ENCODE data around the gene G2E3.
A peak's percentile ranks its signal among the peaks of the same experiment; 100 is the strongest.
"Not testable (repeated sequence)": the region's sequence is repeated elsewhere in the genome, so short reads cannot be mapped to it uniquely, and the experiment has no call there.

Gene G2E3

DNA sequence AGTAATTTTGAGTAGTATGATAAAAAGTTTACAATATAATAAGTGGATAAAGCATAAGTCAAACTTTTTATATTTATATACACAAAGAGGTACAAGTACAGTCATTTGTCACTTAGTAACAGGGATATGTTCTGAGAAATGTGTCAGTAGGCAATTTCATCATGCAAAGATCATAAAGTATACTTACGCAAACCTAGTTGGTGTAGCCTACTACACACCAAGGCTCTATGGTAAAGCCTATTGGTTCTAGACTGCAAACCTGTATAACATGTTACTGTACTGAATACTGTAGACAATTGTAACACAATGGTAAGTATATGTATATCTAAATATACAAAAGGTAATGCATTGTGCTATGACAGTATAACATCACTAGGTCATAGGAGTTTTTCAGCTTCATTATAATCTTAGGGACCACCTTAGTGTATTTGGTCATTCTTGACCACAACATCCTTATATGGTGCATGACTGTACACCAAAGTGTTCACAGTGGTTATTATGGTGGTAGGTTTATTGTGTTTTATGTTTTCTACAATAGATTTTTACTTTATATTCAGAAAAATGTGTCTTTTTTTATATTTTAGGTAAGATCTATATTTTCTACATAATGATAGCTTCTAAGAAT is 48.3 kb downstream of the G2E3 start:
- no peak for DNase-seq

DNA sequence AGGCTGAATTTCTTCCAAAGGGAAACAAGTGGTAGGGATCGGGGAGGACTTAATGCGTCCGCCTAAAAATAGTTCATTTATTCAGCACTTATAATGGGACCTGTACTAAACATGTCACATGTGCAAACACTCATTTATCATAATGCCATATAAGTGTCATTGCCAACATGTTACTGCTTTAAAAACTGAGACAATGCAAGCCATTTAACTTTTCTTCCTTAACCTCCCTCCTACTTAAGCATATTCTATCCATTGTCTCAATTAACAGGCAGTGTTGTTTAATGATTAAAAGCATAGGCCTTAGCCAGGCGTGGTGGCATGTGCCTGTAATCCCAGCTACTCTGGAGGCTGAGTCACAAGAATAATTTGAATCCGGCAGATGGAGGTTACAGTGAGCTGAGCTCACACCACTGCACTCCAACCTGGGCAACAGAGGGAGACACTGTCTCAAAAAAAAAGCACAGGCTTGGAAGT is 49.6 kb downstream of the G2E3 start:
- DNase-seq = no peak

DNA sequence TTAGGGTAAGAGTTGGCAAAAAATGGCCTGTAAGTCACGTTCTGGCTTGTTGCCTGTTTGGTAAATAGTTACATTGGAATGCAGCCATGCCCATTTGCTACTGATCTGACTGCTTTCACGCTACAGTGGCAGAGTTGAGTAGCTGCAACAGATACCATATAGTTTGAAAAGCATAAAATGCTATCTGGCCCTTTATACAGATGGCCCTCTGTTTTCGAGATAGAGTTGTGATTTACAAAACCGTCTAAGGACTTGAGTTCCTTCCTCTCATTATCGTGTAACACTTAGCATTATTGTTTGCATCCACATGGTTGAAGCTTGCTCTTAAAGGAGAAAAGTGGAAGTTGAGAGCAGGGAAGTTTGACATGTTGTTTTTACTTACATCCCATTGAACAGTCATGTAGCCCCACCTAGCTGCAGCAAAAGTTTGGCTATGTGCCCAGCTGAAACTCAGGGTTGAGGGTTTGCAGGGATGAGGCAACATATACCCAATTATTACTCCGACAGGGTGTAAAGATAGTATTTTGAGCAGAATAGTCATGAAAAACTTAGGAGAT is 51.9 kb downstream of the G2E3 start:
- DNase-seq = no peak

DNA sequence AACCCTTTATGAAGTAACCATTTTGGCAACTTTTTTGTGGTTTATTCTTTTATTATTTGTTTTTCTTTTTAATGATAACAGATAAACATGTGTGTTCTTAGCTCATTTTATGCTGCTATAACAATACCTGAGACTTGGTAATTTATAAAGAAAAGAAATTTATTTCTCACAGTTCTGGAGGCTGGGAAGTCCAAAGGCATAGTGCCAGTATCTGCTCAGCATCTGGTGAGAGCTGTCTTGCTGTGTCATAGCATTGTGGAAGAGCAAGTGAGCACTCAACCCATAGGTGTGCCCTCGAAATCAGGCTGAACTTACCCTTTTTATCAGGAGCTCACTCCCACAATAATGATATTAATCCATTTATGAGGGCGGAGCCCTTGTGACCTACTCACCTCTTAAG is 55.2 kb downstream of the G2E3 start:
- DNase-seq = no peak

DNA sequence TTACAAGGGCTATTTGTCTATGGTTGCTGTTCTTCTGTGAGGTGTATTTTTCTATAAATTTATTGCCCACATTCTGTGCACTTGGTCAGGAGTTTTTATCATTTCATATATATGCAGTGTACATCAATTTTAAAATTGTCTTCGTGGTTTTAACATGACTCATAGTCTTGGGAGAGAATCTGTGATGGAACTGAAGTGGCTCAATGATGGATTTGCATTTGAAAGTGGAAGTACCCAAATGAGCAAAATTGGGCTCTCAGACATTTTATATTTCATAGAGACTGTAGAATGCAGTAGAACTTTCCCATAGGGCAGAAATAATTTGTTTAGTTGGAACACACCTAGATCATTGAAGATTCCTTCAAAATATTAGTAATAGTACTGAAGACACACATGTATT is 61.2 kb downstream of the G2E3 start:
- DNase-seq = no peak

DNA sequence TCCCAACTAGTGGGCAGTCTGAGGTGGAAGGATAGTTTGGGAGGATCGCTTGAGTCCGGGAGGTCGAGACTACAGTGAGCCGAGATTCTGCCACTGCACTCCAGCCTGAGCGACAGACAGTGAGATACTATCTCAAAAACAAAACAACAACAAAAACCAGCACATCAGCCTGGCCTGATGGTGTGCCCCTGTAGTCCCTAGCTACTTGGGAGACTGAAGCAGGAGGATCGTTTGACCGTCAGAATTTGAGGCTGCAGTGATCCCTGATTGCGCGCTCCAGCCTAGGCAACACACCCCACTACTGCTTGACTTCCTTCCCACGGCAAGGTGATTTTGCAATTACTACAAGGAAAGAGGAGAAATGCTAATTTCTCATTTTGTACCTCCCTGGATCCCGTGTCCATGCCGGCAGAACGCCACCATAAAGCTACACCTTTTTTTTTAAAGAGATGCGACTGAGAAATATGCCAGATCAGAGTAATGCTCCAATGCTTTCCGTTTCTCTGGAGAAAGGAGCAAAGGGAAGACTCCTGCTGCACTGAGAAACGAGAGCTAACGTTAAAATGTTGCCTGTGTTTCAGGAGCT is 62.5 kb downstream of the G2E3 start:
- DNase-seq = no peak

DNA sequence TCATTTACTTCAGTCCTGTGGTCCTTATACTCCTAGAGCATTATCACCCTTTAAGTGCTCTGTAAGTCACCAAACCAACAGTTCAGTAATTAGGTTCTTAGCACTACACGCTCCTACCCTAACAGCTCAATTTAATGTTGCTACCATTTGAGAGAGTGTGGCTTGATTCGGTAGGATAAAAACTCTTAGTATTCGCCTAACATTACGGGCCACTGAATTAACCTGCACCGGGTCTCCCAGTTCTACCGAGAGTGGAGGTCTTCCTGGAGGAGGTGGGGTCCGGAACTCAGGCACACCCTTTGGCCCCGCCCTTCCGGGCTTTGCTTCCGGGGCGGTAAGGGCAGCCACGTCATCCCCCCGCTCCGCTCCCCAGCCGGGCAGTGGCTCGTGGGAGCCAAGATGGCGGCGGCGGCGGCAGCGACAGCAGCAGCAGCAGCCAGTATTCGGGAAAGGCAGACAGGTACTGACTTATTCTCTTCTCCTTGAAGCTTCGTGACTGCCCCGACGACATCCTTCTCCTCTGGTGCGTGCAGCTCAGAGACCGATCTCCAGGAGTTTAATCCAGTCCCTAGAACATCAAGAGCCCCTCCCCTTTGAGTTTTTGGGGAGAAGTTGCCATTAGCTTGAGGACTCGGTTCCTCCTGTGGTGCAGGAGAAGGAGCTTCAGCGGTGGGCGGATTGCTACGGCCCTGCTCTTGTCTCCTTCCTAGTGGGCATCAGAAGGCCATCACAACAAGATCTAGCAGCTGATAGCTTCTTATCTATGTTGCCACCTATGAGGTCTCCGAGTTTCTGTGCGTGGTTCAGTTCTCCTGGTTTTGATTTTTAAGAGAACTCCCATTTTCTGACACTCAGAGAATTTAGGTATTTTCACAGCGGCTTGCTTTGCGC is 63.2 kb downstream of the G2E3 start, which contains the start of gene SCFD1:
TSS of gene SCFD1 (plus strand) at position 380 of the 891 bp plus-strand sequence. CDS start at position 400, 20 bp downstream.
- peak; percentile 93 for DNase-seq

DNA sequence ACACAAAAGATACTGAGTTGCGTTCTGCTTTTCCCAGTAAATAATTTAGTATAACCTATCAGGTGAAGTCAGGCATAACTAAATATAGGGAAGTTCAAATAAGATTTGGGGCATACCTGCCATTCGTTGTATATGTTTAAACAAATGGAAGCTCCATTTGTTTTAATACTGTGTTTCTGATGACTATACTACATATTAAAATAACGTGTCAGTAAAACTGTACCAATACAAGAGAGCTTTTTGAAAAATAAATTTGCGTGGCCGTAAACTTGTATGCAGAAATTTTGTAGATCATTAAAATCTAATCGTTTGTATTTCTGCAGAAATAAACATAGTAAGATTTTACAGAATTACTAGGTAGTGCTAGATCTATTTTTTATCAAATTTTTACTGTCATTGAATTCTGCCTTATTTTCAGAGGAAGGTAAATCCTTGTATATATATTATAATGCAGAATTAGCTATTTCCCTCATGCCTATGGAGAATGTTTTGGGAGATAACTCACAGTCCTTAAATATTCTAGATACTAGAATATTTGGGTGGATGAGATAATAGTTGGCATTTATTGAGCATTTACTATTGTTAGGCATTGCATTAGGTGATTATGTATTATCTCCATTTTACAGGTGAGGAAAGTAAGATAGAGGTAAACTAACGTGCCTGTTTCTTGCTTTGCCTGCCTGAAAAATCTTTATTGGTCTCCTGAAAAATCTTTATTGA is 64.6 kb downstream of the G2E3 start:
- no peak for DNase-seq

DNA sequence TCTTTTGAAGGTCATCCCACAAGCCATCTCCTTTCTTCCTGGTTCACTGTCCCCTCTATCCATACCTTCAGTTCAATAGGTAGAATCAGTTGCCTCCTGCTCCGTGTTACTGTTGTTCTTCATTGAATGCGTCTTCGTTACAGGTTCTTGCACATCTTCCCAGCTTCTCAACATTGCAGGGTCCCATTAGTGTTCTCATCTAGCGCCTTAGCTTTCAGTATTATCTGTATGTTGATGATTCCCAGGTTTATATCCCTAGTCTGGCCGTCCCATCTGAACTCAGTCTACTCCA is 65.1 kb downstream of the G2E3 start:
- DNase-seq = no peak

DNA sequence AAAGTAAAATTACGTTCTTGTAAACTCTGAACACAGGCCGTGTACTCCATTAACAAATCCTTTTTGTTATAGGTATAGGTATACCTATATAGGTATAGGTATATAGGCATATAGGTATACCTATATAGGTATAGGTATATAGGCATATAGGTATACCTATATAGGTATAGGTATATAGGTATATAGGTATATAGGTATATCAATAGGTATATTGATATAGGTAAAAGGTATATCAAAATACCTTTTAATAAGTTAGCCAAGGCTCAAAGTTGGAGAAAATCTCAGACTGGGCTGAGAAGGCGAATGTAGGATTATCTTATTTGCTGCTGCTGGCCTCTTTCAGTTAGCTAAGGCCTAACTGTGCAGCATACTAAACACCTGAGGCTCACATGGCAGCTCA is 66.6 kb downstream of the G2E3 start:
- no peak for DNase-seq

DNA sequence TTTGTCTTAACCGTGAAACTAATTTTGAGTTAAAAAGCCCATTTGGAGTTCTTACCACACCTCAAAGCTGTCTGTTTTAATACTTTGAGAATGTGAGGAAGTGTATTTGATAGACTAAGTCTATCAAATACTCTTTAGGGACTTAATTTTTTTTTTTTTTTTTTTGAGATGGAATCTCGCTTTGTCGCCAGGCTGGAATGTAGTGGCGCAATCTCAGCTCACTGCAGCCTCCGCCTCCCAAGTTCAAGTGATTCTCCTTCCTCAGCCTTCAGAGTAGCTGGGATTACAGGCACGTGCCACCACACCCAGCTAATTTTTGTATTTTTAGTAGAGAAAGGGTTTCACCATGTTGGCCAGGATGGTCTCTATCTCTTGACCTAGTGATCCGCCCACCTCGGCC is 70.5 kb downstream of the G2E3 start:
- DNase-seq = not testable (repeated sequence)

DNA sequence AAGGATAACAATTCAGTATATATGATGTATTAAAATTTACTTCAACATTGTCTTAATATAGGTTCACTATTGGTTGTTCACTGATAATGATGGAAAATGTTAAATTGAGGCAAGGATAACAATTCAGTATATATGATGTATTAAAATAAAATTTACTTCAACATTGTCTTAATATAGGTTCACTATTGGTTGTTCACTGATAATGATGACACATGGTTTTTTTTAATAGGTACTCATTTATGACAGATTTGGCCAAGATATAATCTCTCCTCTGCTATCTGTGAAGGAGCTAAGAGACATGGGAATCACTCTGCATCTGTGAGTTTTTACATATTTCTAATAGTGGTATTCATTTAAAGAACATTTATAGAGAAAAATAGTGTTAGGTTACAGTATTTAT is 71.3 kb downstream of the G2E3 start:
- DNase-seq = no peak

DNA sequence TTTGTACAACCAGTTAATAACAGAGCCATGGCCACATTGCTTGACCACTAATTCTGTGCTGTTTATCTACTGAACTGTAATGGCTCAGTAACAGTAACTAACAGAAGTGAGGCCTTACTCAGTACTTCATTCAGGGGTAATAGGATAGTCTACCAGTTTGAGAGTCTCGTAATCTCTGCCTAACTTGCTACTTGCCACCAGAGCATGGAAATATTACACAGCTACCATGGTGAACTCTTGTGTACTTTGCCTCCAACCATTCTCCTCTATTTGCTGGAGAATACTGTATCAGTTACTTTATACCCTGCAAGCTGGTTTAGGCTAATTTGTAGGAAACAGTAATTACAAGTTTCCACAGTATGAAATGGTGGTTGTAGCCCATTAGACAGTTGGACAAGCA is 73.8 kb downstream of the G2E3 start:
- DNase-seq = no peak

DNA sequence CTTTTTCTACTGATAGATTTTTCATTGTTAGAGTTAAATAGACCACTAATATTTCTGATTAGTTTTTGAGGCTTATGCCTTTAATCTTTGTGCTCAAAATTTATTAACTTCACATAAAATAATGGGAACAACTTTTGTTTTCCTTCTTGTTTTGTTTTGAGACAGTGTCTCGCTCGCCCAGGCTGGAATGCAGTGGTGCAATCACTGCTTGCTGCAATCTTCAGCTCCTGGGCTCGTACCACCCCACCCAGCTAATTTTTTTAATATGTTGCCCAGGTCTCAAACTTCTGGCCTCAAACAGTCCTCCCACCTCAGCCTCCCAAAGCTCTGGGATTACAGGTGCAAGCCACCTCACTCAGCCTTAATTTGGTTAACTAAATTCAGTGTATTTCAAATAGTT is 80.0 kb downstream of the G2E3 start:
- DNase-seq = no peak

DNA sequence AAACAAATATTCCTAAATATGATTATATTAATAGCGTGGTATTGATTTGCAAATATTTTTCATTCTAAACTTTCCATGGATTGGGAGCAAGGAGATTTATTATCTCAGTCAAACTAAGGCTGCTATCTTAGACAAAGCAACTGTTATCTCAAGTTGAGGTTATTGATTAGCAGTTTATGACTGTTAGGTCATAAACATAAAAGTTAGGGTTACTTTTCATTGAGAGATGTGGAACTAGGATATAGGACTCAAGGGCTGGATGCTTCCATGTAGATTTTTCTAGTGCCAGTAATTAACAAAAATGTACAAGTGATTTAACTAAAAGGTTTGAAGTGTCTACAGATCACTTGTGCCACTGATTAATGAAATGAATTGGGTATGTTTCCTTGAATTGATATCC is 82.2 kb downstream of the G2E3 start:
- no peak for DNase-seq

DNA sequence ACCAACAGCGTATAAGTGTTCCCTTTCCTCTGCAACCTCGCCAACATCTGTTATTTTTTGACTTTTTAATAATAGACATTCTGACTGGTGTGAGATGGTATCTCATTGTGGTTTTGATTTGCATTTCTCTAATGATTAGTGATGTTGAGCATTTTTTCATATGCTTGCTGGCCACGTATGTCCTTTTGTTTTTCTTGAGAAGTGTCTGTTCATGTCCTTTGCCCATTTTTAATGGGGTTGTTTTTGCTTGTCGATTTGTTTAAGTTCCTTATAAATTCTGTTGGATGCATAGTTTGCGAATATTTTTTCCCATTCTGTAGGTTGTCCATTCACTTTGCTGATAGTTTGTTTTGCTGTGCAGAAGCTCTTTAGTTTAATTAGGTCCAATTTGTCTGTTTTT is 85.5 kb downstream of the G2E3 start:
- DNase-seq = not testable (repeated sequence)

DNA sequence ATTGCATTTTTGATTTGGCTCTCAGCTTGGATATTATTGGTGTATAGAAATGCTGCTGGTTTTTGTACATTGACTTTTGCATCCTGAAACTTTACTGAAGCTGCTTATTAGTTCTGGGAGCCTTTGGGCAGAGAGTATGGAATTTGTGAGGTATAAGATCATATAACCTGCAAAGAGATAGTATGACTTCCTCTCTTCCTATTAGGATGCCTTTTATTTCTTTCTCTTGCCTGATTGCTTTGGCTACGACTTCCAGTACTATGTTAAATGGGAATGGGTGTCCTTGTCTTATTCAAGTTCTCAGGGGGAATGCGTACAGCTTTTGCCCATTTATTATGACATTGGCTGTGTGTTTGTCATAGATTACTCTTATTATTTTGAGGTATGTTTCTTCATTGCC is 86.6 kb downstream of the G2E3 start:
- DNase-seq = no peak

DNA sequence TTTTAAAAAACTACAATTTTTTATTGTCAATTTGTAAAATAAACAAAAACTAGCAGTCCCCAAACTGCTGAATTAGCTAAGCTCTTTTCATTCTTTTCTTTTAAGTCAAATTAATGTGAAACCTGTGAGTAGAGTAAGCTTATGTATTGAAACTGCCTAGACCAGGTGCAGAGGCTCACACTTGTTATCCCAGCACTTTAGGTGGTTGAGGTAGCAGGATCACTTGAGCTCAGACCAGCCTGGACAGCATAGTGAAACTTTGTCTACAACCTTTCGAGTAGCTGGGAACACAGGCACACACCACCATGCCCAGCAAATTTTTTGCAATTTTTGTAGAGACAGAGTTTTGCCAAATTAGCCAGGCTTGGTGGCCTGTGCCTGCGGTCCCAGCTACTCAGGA is 89.5 kb downstream of the G2E3 start:
- no peak for DNase-seq

DNA sequence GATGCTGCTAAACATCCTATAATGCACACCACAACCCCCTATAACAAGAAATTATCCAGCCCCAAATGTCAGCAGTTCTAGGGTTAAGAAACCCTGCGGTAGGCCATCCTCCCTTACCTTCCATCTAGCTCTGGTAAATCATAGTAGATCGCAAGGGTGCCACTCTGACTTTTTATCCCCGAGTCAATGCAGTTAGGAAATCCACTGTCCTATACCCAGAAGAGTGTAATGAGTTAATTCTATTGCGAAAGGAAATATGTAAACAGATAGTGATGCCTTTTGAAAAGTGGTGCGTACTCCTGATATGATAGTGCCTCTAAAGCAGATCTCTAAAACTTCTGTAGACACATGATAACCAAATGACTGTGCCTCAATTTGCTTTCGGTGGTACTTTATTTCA is 93.0 kb downstream of the G2E3 start:
- no peak for DNase-seq

DNA sequence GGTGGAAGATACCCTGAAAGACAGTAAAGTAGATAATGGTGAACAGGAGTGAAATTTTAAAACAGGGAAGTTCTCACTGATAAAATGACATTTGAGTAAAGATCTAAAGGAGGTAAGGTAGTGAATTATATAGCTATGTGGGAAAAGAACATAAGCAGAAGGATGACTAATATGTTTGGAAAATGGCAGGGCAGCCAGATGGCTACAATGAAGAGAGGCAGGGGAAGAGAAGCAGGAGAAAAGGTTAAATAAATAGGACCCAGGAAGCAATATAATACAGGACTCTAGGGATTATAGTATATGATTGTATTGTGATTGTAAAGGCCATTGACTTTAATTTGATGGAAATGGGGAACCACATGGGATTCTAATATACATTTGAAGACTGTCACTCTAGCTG is 96.2 kb downstream of the G2E3 start:
- no peak for DNase-seq

DNA sequence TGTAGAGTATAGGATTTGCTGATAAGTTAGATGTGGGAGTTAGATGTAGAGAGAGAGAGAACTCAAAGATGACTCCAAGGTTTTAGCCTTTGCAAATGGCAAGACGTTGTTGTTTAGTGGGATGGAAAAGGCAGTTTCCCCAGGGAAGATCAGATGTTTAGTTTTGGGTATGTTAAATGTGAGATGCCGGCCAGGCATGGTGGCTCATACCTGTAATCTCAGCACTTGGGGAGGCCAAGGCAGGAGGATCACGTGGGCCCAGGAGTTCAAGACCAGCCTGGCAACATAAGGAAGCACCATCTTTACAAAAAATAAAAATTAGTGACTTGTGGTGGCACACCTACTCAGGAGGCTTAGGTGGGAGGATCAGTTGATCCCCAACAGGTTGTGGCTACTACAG is 96.7 kb downstream of the G2E3 start:
- no peak for DNase-seq

DNA sequence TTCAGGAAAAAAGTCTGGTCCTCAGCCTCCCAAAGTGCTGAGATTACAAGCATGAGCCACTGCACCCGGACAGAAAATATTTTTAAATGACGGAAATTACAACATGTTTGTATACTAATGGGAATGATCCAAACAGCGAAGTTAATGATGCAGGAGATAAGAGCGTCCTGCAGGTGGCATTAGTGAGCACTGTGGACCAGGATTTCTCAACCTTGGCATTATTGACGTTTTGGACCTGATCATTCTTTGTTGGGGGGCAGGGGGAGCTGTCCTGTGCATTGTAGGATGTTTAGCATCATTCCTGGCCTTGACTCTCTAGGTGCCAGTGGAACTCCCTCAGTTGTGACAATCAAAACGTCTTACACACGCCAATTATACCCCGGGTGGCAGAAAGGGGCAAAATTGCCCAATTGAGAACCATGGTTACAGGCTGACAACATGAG is 97.3 kb downstream of the G2E3 start:
- no peak for DNase-seq

DNA sequence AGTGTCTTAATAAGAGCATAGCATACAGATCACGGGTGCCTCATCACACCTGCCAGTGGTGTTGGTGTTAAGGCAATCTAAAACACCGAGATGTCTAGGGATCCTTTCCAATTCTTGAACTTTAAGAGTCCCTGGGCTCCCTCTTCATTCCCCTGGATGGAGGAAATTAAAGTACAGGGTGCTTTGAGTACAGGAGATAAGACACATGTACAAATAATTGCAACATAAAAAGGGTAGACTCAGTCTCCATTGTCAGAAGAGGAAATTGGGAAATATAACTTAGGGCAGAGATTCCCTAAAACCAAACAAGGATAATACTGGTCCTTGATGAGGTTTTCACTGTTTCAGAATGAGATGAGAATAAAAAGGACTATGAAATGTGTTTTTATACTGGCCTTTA is 98.1 kb downstream of the G2E3 start:
- DNase-seq = no peak
